ENCODE results near the gene AIMP1. TPM values are rescaled to one million over a fixed set of nuclear protein-coding genes. Genes with fewer than 3 reads are reported as not detected.

Gene AIMP1
- total and polyA plus RNA-seq, 5 donors from 2014 or later, result 56.7 to 104 (median 81.0) TPM

DNA sequence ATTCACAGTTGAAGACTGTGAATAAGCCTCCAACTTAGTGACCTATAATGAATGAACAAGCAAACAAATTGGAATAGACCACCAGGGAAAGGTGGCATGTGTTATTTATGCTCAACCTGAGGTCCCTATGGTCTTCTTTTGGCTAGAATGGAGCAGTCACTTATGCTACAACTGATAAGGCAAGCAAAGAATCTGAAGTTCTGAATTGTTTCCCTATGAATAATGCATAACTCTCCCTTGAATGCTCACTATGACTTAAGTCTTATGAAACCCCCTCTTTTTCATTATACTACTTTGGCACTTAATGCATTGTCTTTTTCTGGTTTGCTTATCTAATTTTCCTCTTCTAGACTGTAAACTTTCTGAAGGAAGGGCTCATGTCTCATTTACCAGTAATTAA is 49.7 kb downstream of the AIMP1 start:
- Mint-ChIP-seq H3K27ac (no peak overlapping the region), H3K9me3 (no peaks in the 10 kb centered on the region), H3K4me3 (no peak overlapping the region), H3K36me3 (no peaks in the 10 kb centered on the region), H3K27me3 (peaks cover 26% of the 10 kb centered on the region), H3K4me1 (peaks cover 0 to 4% (median 1%) of the 10 kb centered on the region in 4 donors)
- Histone ChIP-seq H3K36me3 (ENCODE audit: control insufficient read depth, insufficient read depth, low read length) (no peaks in the 10 kb centered on the region), H3K27ac (ENCODE audit: insufficient read depth, low read length, poor library complexity, severe bottlenecking) (no peak overlapping the region), H3K9me3 (ENCODE audit: control insufficient read depth in 2 of 2, low read length in 2 of 2) (no peaks in the 10 kb centered on the region), H3K4me1 (ENCODE audit: control insufficient read depth, insufficient read depth, low read length, poor library complexity, severe bottlenecking) (no peaks in the 10 kb centered on the region), H3K27me3 (ENCODE audit: control insufficient read depth, insufficient read depth, low read length) (peaks cover 12% of the 10 kb centered on the region), H3K4me3 (ENCODE audit: low read depth, low read length) (no peak overlapping the region)
- ATAC-seq (ENCODE audit: low read depth in 2 of 2) (no peak), DNase-seq (no peak)

DNA sequence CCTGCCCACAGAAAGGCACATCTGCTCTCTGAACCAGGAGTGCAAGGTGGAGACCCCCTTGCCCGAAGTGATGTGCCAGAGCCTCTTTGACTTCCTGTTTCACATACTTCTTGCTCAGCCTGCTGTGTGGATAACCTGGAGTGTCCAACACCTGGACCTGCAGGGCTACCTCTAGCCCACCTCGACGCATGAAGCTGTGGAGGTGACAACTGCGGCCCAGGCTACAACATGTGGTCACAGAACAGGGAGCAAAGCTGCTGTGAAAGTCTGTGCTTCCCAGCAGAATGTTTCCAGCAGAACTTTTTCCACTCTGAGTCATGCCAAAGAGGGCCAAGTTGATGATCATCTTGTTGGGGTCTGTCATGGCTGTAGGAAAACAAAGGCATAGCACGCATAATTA is 50.7 kb downstream of the AIMP1 start:
- H3K27me3 ChIP-seq (ENCODE audit: control insufficient read depth, insufficient read depth, low read length), result peaks cover 10% of the 10 kb centered on the region
- H3K9me3 Mint-ChIP-seq, result no peaks in the 10 kb centered on the region
- H3K4me3 ChIP-seq (ENCODE audit: low read depth, low read length), result no peak overlapping the region
- peaks cover 0 to 4% (median 1%) of the 10 kb centered on the region in 4 donors for H3K4me1 Mint-ChIP-seq
- no peak overlapping the region for H3K27ac Mint-ChIP-seq
- H3K4me3 Mint-ChIP-seq, result no peak overlapping the region
- H3K4me1 ChIP-seq (ENCODE audit: control insufficient read depth, insufficient read depth, low read length, poor library complexity, severe bottlenecking), result no peaks in the 10 kb centered on the region
- H3K27me3 Mint-ChIP-seq, result peaks cover 23% of the 10 kb centered on the region
- no peaks in the 10 kb centered on the region for H3K36me3 Mint-ChIP-seq
- no peaks in the 10 kb centered on the region for H3K9me3 ChIP-seq (ENCODE audit: control insufficient read depth in 2 of 2, low read length in 2 of 2)
- H3K36me3 ChIP-seq (ENCODE audit: control insufficient read depth, insufficient read depth, low read length), result no peaks in the 10 kb centered on the region
- ATAC-seq (ENCODE audit: low read depth in 2 of 2) (no peak), DNase-seq (no peak)
- H3K27ac ChIP-seq (ENCODE audit: insufficient read depth, low read length, poor library complexity, severe bottlenecking), result no peak overlapping the region

DNA sequence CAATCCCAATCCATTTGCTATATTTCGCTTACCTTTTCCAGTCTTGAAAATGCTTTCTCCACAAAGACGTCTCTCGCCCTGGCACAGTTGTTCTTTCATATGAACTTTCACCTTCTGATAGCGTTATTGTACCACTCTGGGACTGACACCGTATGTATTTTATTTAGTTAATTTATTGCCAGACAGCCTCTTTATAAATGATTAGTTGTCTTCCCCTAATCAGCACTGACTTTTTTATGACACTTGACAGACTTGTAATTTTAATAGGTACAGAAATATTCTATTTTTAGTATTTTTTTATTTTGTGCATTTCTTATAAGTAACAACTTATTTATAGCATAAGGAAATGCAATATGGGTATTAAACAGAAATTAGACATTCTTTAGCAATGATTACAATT is 52.3 kb downstream of the AIMP1 start, which contains the start of gene GIMD1:
GIMD1 (minus strand) TSS at position 101 of the 400 bp plus-strand sequence. CDS start 1,343 bp downstream, outside the sequence.
- DNase-seq (no peak), ATAC-seq (ENCODE audit: low read depth in 2 of 2) (no peak)
- peaks cover 31% of the 10 kb centered on the region for H3K27me3 Mint-ChIP-seq
- Histone ChIP-seq H3K4me1 (ENCODE audit: control insufficient read depth, insufficient read depth, low read length, poor library complexity, severe bottlenecking) (no peaks in the 10 kb centered on the region), H3K36me3 (ENCODE audit: control insufficient read depth, insufficient read depth, low read length) (no peaks in the 10 kb centered on the region), H3K27me3 (ENCODE audit: control insufficient read depth, insufficient read depth, low read length) (peaks cover 10% of the 10 kb centered on the region), H3K4me3 (ENCODE audit: low read depth, low read length) (no peak within 1 kb of the TSS), H3K9me3 (ENCODE audit: control insufficient read depth in 2 of 2, low read length in 2 of 2) (no peaks in the 10 kb centered on the region), H3K27ac (ENCODE audit: insufficient read depth, low read length, poor library complexity, severe bottlenecking) (no peak within 1 kb of the TSS)
- peak within 1 kb of the TSS in 1 of 3 donors; percentile 11 for H3K27ac Mint-ChIP-seq
- no peak within 1 kb of the TSS for H3K4me3 Mint-ChIP-seq
- H3K9me3 Mint-ChIP-seq, result no peaks in the 10 kb centered on the region
- H3K36me3 Mint-ChIP-seq, result no peaks in the 10 kb centered on the region
- H3K4me1 Mint-ChIP-seq, result peaks cover 0 to 4% (median 1%) of the 10 kb centered on the region in 4 donors

DNA sequence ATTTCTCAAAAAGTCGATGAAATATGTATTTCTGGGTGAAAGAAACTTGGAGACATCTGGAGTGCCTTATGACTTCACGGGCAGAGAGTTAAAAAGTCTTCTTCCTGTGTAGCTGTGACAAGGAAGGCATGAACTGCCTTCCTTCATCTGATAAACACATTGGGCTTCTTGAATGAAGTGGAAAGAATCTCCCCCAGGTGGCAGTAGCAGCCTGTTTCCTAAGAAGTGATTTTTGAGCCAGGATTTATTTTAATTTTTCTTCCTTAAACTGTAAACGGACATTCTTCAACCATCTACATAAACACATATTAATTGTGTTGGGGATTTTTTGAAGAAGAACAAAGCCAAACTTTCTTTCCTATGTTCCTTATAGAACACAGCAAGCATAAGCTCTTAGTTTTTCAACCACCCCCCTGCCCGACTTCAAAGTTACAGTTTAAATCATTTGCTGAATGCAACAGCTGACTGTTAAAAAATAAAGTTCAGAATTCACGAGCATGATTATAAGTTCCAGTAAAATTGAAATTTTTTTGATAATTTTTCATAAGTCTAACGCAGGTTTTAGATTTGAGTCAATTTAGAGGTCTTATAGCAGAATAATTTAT is 53.2 kb downstream of the AIMP1 start:
- peak overlapping the region in 1 of 3 donors; percentile 11 for H3K27ac Mint-ChIP-seq
- no peaks in the 10 kb centered on the region for H3K36me3 ChIP-seq (ENCODE audit: control insufficient read depth, insufficient read depth, low read length)
- peaks cover 15% of the 10 kb centered on the region for H3K27me3 ChIP-seq (ENCODE audit: control insufficient read depth, insufficient read depth, low read length)
- no peaks in the 10 kb centered on the region for H3K9me3 ChIP-seq (ENCODE audit: control insufficient read depth in 2 of 2, low read length in 2 of 2)
- H3K27me3 Mint-ChIP-seq, result peaks cover 36% of the 10 kb centered on the region
- H3K27ac ChIP-seq (ENCODE audit: insufficient read depth, low read length, poor library complexity, severe bottlenecking), result no peak overlapping the region
- DNase-seq (peak in 2 of 3 donors; percentile 4 to 74), ATAC-seq (ENCODE audit: low read depth in 2 of 2) (no peak)
- no peaks in the 10 kb centered on the region for H3K36me3 Mint-ChIP-seq
- H3K4me1 Mint-ChIP-seq, result peaks cover 0 to 4% (median 1%) of the 10 kb centered on the region in 4 donors
- H3K4me3 Mint-ChIP-seq, result no peak overlapping the region
- H3K9me3 Mint-ChIP-seq, result no peaks in the 10 kb centered on the region
- no peak overlapping the region for H3K4me3 ChIP-seq (ENCODE audit: low read depth, low read length)
- no peaks in the 10 kb centered on the region for H3K4me1 ChIP-seq (ENCODE audit: control insufficient read depth, insufficient read depth, low read length, poor library complexity, severe bottlenecking)

DNA sequence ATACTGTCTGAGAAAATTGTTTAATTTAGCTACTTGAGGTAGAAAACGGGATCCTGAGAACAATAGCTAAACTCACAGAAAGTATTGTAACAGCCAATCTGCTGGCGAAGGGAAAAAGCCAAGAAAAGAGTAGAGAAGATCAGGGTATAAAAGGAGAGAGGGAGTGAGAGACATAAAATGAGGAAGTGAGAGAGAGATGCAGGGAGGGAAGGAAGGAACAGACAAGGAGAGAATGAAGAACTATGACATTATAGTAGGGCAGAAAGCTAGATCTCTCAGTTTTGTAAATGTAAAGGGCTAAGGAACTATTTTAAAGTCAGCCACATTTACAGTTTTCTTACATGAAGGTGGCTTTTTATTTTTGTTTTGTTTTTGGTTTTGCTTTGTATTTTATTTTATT is 53.9 kb downstream of the AIMP1 start:
- Histone ChIP-seq H3K4me3 (ENCODE audit: low read depth, low read length) (no peak overlapping the region), H3K4me1 (ENCODE audit: control insufficient read depth, insufficient read depth, low read length, poor library complexity, severe bottlenecking) (no peaks in the 10 kb centered on the region), H3K27me3 (ENCODE audit: control insufficient read depth, insufficient read depth, low read length) (peaks cover 15% of the 10 kb centered on the region), H3K27ac (ENCODE audit: insufficient read depth, low read length, poor library complexity, severe bottlenecking) (no peak overlapping the region), H3K36me3 (ENCODE audit: control insufficient read depth, insufficient read depth, low read length) (no peaks in the 10 kb centered on the region), H3K9me3 (ENCODE audit: control insufficient read depth in 2 of 2, low read length in 2 of 2) (no peaks in the 10 kb centered on the region)
- H3K36me3 Mint-ChIP-seq, result no peaks in the 10 kb centered on the region
- peaks cover 0 to 4% (median 1%) of the 10 kb centered on the region in 4 donors for H3K4me1 Mint-ChIP-seq
- ATAC-seq (ENCODE audit: low read depth in 2 of 2) (no peak), DNase-seq (no peak)
- peak overlapping the region in 1 of 3 donors; percentile 55 for H3K27ac Mint-ChIP-seq
- no peaks in the 10 kb centered on the region for H3K9me3 Mint-ChIP-seq
- peaks cover 36% of the 10 kb centered on the region for H3K27me3 Mint-ChIP-seq
- H3K4me3 Mint-ChIP-seq, result no peak overlapping the region

DNA sequence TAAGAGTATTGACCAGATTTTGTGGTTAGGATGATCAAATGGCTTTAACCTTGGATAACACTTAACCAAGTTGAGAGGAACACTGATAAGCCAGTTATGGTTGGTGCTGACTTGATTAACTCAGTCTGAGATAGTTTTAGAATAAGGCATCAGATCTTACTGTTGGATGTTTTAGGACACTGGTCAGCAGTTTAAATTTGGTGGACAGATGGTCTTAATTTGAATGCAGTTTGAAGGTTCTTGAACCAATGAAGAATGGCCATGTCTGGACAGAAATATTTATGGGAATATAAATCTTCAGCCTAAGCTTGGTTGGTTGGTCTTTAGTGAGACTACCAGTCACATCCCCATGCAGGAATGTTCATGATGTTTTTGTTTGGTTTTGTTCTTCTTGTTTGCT is 54.8 kb downstream of the AIMP1 start:
- ATAC-seq (ENCODE audit: low read depth in 2 of 2) (no peak), DNase-seq (no peak)
- Mint-ChIP-seq H3K36me3 (no peaks in the 10 kb centered on the region), H3K9me3 (no peaks in the 10 kb centered on the region), H3K27me3 (peaks cover 31% of the 10 kb centered on the region), H3K4me3 (no peak overlapping the region), H3K4me1 (peaks cover 0 to 4% (median 1%) of the 10 kb centered on the region in 4 donors), H3K27ac (no peak overlapping the region)
- H3K4me1 ChIP-seq (ENCODE audit: control insufficient read depth, insufficient read depth, low read length, poor library complexity, severe bottlenecking), result no peaks in the 10 kb centered on the region
- no peak overlapping the region for H3K27ac ChIP-seq (ENCODE audit: insufficient read depth, low read length, poor library complexity, severe bottlenecking)
- H3K36me3 ChIP-seq (ENCODE audit: control insufficient read depth, insufficient read depth, low read length), result no peaks in the 10 kb centered on the region
- H3K27me3 ChIP-seq (ENCODE audit: control insufficient read depth, insufficient read depth, low read length), result peaks cover 13% of the 10 kb centered on the region
- H3K9me3 ChIP-seq (ENCODE audit: control insufficient read depth in 2 of 2, low read length in 2 of 2), result no peaks in the 10 kb centered on the region
- no peak overlapping the region for H3K4me3 ChIP-seq (ENCODE audit: low read depth, low read length)

DNA sequence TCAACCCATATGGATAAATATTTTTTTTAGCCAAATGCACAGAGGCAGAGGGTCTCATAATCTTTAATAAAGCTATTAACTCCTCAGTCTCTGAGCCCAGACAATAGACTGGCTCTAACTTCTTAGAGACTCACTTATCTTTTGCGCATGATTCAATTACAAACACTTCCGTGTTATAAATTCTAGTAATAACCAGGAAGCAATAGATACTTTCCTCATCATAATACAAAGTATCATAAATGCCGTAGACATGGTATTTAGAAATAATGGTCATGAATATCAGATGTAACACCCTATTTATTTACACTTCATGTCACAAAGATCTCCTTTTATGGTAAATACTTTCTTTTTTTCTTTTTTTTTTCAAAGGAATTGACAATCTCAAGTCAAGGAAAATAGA is 56.7 kb downstream of the AIMP1 start:
- no peak overlapping the region for H3K4me3 ChIP-seq (ENCODE audit: low read depth, low read length)
- H3K4me3 Mint-ChIP-seq, result no peak overlapping the region
- H3K27me3 ChIP-seq (ENCODE audit: control insufficient read depth, insufficient read depth, low read length), result peaks cover 13% of the 10 kb centered on the region

DNA sequence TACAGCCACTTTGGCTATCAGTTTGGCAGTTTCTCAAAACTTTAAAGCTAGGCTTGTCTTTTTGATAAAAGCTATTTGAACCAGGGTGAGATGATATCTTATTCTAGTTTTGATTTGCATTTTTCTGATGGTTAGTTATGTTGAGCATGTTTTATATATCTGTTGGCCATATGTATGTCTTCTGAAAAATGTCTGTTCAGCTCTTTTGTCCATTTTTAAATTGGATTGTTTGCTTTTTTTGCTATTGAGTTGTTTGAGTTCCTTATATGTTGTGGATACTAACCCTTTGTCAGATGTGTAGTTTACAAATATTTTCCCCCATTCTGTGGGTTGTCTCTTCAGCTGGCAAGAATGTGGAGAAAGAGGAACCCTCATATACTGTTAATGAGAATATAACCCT is 63.8 kb downstream of the AIMP1 start:
- no peaks in the 10 kb centered on the region for H3K36me3 Mint-ChIP-seq
- H3K27ac Mint-ChIP-seq, result no peak overlapping the region
- ATAC-seq (ENCODE audit: low read depth in 2 of 2) (no peak), DNase-seq (no peak)
- no peak overlapping the region for H3K4me3 ChIP-seq (ENCODE audit: low read depth, low read length)
- H3K4me1 ChIP-seq (ENCODE audit: control insufficient read depth, insufficient read depth, low read length, poor library complexity, severe bottlenecking), result no peaks in the 10 kb centered on the region
- no peaks in the 10 kb centered on the region for H3K27me3 Mint-ChIP-seq
- H3K9me3 Mint-ChIP-seq, result peaks cover 0 to 3% (median 0%) of the 10 kb centered on the region in 7 donors
- no peak overlapping the region for H3K27ac ChIP-seq (ENCODE audit: insufficient read depth, low read length, poor library complexity, severe bottlenecking)
- no peaks in the 10 kb centered on the region for H3K36me3 ChIP-seq (ENCODE audit: control insufficient read depth, insufficient read depth, low read length)
- H3K4me3 Mint-ChIP-seq, result no peak overlapping the region
- no peaks in the 10 kb centered on the region for H3K9me3 ChIP-seq (ENCODE audit: control insufficient read depth in 2 of 2, low read length in 2 of 2)
- no peaks in the 10 kb centered on the region for H3K27me3 ChIP-seq (ENCODE audit: control insufficient read depth, insufficient read depth, low read length)
- no peaks in the 10 kb centered on the region for H3K4me1 Mint-ChIP-seq

More for the DNA sequence above, 56.7 kb downstream of the AIMP1 start:
- peaks cover 31% of the 10 kb centered on the region for H3K27me3 Mint-ChIP-seq
- H3K9me3 Mint-ChIP-seq, result no peaks in the 10 kb centered on the region
- Histone ChIP-seq H3K4me1 (ENCODE audit: control insufficient read depth, insufficient read depth, low read length, poor library complexity, severe bottlenecking) (no peaks in the 10 kb centered on the region), H3K9me3 (ENCODE audit: control insufficient read depth in 2 of 2, low read length in 2 of 2) (no peaks in the 10 kb centered on the region), H3K27ac (ENCODE audit: insufficient read depth, low read length, poor library complexity, severe bottlenecking) (no peak overlapping the region), H3K36me3 (ENCODE audit: control insufficient read depth, insufficient read depth, low read length) (no peaks in the 10 kb centered on the region)
- no peaks in the 10 kb centered on the region for H3K36me3 Mint-ChIP-seq
- H3K4me1 Mint-ChIP-seq, result peaks cover 0 to 4% (median 1%) of the 10 kb centered on the region in 4 donors
- H3K27ac Mint-ChIP-seq, result no peak overlapping the region
- no peak for ATAC-seq (ENCODE audit: low read depth in 2 of 2)
- no peak for DNase-seq

Data from CD4-positive, CD25-positive, alpha-beta regulatory T cell (primary cell).